PFSK-1 (cell line): ENCODE data around the gene MAZ.
A peak's percentile ranks its signal among the peaks of the same experiment; 100 is the strongest.

Experiments used
- FOXP2 ChIP-seq: optimal IDR thresholded peaks from 2 replicates; pipeline ENCODE3; 2011; ENCODE audit warnings: borderline replicate concordance, control low read depth, inconsistent platforms; ENCODE audit not compliant: insufficient read depth; ENCODE audit errors: extremely low read length, extremely low read depth
- POLR2AphosphoS5 ChIP-seq: IDR thresholded peaks from 2 replicates; pipeline ENCODE4 v1.6.1; 2012; ENCODE audit warnings: low read depth, mild to moderate bottlenecking, control low read depth, low read length, moderate library complexity
- SIN3A ChIP-seq: IDR thresholded peaks from 2 replicates; pipeline ENCODE4 v1.6.1; 2012; ENCODE audit warnings: mild to moderate bottlenecking, low read length, moderate library complexity, borderline replicate concordance; ENCODE audit not compliant: insufficient read depth
- TAF1 ChIP-seq: IDR thresholded peaks from 2 replicates; pipeline ENCODE4 v1.6.1; 2012; ENCODE audit warnings: low read length, control low read depth, borderline replicate concordance; ENCODE audit not compliant: insufficient read depth
- TF ChIP-seq, protein P1 (sequence below), 2 experiments: IDR thresholded peaks; 2 replicates each; pipeline versions ENCODE4 v1.6.1 to v1.8.0; 2011 to 2012; ENCODE audit warnings: low read depth in 2 of 2, low read length in 2 of 2, control low read depth in 1 of 2, inconsistent platforms in 1 of 2, mild to moderate bottlenecking in 1 of 2, moderate library complexity in 1 of 2; ENCODE audit not compliant: insufficient read depth in 1 of 2

The MAZ gene

DNA sequence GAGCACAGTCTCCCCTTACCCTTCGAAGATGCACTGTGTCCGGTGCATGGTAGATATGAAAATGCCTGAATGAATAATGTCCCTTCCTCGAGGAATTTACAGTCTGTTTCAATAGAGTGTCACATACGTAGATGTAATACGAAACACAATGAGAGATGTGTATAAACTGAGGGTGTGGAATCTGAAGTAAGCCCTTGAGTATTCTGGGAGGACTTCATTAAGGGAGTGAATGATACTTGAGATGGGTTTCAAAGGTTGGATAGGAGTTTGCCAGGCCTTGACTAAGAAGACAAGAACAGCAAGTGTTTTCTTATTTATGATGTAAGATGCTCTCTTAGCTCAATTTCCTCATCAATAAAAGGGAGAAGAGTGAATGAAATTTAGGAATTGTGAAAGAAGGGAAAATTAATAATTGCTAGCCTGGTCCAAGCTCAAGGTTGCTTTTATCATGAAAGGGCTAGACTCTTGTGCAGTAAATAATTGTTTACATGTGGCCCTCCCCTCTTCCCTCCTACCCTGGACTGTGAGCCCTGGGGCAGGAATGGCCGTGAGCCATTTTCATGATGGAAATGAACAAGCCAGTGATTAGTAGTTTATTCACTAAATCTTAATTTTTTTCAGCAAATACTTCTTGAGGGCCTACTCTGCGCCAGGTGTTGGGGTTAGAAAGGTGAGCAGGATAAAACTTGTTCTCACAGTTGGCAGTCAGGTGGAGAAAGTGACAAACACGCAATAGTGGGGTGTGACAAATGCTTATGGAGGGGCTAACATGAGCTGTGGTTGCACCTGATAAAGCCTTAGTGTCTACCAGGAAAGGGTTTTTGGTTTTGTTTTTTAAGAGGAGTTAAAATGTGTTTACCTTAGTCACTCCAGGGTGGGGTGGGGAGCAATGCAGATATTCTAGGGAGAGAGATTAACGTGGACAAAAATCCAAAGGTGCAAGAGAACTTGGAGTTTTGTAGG lies 14.2 kb upstream of the MAZ start:
- TF ChIP-seq SIN3A: no peak
- TF ChIP-seq, protein P1, sequence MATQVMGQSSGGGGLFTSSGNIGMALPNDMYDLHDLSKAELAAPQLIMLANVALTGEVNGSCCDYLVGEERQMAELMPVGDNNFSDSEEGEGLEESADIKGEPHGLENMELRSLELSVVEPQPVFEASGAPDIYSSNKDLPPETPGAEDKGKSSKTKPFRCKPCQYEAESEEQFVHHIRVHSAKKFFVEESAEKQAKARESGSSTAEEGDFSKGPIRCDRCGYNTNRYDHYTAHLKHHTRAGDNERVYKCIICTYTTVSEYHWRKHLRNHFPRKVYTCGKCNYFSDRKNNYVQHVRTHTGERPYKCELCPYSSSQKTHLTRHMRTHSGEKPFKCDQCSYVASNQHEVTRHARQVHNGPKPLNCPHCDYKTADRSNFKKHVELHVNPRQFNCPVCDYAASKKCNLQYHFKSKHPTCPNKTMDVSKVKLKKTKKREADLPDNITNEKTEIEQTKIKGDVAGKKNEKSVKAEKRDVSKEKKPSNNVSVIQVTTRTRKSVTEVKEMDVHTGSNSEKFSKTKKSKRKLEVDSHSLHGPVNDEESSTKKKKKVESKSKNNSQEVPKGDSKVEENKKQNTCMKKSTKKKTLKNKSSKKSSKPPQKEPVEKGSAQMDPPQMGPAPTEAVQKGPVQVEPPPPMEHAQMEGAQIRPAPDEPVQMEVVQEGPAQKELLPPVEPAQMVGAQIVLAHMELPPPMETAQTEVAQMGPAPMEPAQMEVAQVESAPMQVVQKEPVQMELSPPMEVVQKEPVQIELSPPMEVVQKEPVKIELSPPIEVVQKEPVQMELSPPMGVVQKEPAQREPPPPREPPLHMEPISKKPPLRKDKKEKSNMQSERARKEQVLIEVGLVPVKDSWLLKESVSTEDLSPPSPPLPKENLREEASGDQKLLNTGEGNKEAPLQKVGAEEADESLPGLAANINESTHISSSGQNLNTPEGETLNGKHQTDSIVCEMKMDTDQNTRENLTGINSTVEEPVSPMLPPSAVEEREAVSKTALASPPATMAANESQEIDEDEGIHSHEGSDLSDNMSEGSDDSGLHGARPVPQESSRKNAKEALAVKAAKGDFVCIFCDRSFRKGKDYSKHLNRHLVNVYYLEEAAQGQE (IDR thresholded peaks at IDR 0.05; ENCODE audit: insufficient read depth in 1 of 2, low read depth in 2 of 2, low read length in 2 of 2): no peak
- TF ChIP-seq TAF1: no peak
- TF ChIP-seq POLR2AphosphoS5: no peak
- no peak for TF ChIP-seq FOXP2

DNA sequence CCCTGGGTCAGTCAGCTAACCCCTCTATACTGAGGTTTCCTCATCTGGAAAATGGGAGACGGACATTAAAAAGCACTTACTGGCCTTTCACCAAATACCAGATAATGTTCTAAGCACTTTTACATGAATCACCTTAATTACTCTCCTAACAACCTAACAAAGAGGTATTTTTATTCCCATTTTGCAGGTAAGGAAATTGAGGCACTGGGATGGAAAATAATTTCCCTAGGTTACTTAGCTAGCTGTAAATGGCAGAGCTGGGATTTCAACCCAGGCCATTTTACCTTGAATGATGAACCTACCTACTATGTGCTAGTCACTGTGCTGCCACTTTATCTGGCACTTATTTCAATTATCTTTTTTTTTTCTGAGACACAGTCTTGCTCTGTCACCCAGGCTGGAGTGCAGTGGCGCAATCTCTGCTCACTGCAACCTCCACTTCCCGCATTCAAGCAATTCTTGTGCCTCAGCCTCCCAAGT lies 12.1 kb upstream of the MAZ start:
- TF ChIP-seq FOXP2 (no peak), POLR2AphosphoS5 (no peak), SIN3A (no peak), TAF1 (no peak)
- TF ChIP-seq, protein P1 (IDR thresholded peaks at IDR 0.05; ENCODE audit: insufficient read depth in 1 of 2, low read depth in 2 of 2, low read length in 2 of 2): no peak

DNA sequence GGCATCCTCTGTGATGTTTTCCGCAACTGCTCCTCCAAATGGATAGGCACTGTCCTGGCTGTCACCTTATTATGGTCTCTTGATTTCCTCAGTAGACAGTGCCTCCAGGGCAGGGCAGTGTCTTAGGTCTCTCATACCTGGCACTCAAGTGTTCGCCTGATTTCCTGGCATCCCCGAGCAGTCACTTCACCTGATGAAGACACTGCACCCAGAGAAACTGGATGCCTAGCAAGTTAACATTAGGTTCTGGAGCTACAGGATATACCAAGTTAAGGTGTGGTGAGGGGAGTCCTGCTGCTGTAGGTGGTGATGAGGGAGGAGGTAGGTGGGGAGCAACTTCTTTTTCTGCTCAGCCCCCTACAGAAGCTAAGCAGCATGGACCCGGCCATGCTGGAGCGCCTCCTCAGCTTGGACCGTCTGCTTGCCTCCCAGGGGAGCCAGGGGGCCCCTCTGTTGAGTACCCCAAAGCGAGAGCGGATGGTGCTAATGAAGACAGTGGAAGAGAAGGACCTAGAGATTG lies 3.9 kb upstream of the MAZ start:
- TF ChIP-seq FOXP2 (no peak), TAF1 (no peak), SIN3A (no peak), POLR2AphosphoS5 (no peak)
- TF ChIP-seq, protein P1 (IDR thresholded peaks at IDR 0.05; ENCODE audit: insufficient read depth in 1 of 2, low read depth in 2 of 2, low read length in 2 of 2): no peak

DNA sequence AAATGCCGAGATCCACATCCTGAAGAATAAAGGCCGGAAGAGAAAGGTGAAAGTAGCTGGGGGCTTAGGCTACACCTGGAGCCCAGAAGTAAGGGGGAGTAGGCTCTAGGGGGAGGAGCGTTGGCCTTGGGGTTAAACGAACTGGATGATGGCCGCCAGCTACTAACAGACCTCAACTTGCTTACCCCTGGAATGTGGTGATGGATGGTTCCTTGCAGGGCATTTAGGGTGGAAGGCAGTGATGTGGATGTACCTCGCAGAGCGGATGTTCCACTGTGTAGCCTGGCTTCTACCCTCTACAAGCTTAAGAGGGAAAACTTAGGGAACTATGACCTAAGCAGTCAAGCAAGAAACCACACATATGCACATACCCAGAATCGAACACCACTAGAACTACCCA lies 2.3 kb upstream of the MAZ start:
- TF ChIP-seq TAF1 (no peak), FOXP2 (no peak), POLR2AphosphoS5 (0 out of 2 replicates have a peak, but pooled peaks have one; percentile 10), SIN3A (no peak)
- TF ChIP-seq, protein P1 (IDR thresholded peaks at IDR 0.05; ENCODE audit: insufficient read depth in 1 of 2, low read depth in 2 of 2, low read length in 2 of 2): no peak
